Left forelimb (tissue), 1 donor: ENCODE results near the gene EVI2A.
"Not testable (repeated sequence)": the region's sequence is repeated elsewhere in the genome, so short reads cannot be mapped to it uniquely, and the experiment has no call there.

Source experiments
- DNase-seq: peaks from one replicate; pipeline ENCODE4 v3.0.0-alpha.2; 2018; ENCODE audit warnings: low spot score

The EVI2A gene

GRCh38 chr17:31312223-31312622 is 9.2 kb downstream of the EVI2A start:
- not testable (repeated sequence) for DNase-seq

GRCh38 chr17:31311526-31311925 is 9.9 kb downstream of the EVI2A start:
- no peak for DNase-seq

GRCh38 chr17:31310886-31311285 is 10.5 kb downstream of the EVI2A start:
- DNase-seq = no peak

- DNase-seq = no peak
These were observed 11.2 kb downstream of the EVI2A start for GRCh38 chr17:31310260-31310659.

GRCh38 chr17:31309556-31309955 is 11.9 kb downstream of the EVI2A start:
- DNase-seq = no peak

- no peak for DNase-seq
These were observed 12.8 kb downstream of the EVI2A start for GRCh38 chr17:31308372-31309334.

GRCh38 chr17:31307640-31308039 is 13.8 kb downstream of the EVI2A start:
- no peak for DNase-seq

- no peak for DNase-seq
These were observed 21.8 kb downstream of the EVI2A start for GRCh38 chr17:31299624-31300023.

GRCh38 chr17:31297090-31297489 is 24.3 kb downstream of the EVI2A start, which contains the start of gene OMG:
TSS of gene OMG (minus strand) at chr17:31297239. CDS start at chr17:31296331, 908 bp downstream.
- no peak for DNase-seq

- no peak for DNase-seq
These were observed 25.3 kb downstream of the EVI2A start for GRCh38 chr17:31296142-31296541.

GRCh38 chr17:31295489-31295871 is 25.9 kb downstream of the EVI2A start:
- DNase-seq = no peak

GRCh38 chr17:31294820-31295488 is 26.5 kb downstream of the EVI2A start:
- no peak for DNase-seq

GRCh38 chr17:31294231-31294630 is 27.2 kb downstream of the EVI2A start:
- no peak for DNase-seq

- no peak for DNase-seq
These were observed 27.8 kb downstream of the EVI2A start for GRCh38 chr17:31293581-31293980.

- DNase-seq = no peak
These were observed 29.6 kb downstream of the EVI2A start for GRCh38 chr17:31291820-31292219.

GRCh38 chr17:31289790-31290189 is 31.6 kb downstream of the EVI2A start:
- no peak for DNase-seq

GRCh38 chr17:31287932-31288331 is 33.5 kb downstream of the EVI2A start:
- DNase-seq = not testable (repeated sequence)

GRCh38 chr17:31286587-31286986 is 34.8 kb downstream of the EVI2A start:
- no peak for DNase-seq

- no peak for DNase-seq
These were observed 37.6 kb downstream of the EVI2A start for GRCh38 chr17:31283841-31284240.

GRCh38 chr17:31281061-31281460 is 40.4 kb downstream of the EVI2A start:
- no peak for DNase-seq

GRCh38 chr17:31279401-31279800 is 42.0 kb downstream of the EVI2A start:
- no peak for DNase-seq

- no peak for DNase-seq
These were observed 46.3 kb downstream of the EVI2A start for GRCh38 chr17:31275116-31275515.

GRCh38 chr17:31274252-31274651 is 47.2 kb downstream of the EVI2A start:
- no peak for DNase-seq
